HG03159 (cell line): ENCODE measurements around the gene ACER1.
"Not testable (repeated sequence)": the region's sequence is repeated elsewhere in the genome, so short reads cannot be mapped to it uniquely, and the experiment has no call there.

Source experiments
- ATAC-seq: cut with Tn5 transposase; IDR thresholded peaks from one replicate; pipeline ENCODE4 v1.9.1; 2021; ENCODE audit warnings: mild to moderate bottlenecking, moderate library complexity; ENCODE audit not compliant: unreplicated experiment

Gene ACER1, protein sequence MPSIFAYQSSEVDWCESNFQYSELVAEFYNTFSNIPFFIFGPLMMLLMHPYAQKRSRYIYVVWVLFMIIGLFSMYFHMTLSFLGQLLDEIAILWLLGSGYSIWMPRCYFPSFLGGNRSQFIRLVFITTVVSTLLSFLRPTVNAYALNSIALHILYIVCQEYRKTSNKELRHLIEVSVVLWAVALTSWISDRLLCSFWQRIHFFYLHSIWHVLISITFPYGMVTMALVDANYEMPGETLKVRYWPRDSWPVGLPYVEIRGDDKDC

DNA sequence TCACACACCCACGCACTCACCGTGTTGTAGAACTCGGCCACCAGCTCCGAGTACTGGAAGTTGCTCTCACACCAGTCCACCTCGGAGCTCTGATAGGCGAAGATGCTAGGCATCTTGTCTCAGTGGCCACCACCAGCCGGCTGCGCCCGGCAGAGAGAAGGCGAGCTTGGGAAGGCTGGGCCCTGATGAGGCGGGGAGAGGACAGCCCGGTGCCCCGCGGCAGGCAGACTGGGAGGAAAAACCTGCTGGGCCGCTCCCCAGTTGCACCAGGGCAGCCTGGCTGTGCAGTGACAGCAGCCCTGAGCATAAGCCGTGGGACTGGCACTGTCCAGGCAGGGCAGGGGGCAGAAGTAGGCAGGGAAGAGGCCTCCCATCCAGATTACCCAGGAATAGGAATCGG, at the start of gene ACER1:
Gene ACER1, minus strand, starts transcription at position 174 of the 400 bp plus-strand sequence. Its CDS starts 61 bp downstream, at position 113.
- no peak for ATAC-seq

DNA sequence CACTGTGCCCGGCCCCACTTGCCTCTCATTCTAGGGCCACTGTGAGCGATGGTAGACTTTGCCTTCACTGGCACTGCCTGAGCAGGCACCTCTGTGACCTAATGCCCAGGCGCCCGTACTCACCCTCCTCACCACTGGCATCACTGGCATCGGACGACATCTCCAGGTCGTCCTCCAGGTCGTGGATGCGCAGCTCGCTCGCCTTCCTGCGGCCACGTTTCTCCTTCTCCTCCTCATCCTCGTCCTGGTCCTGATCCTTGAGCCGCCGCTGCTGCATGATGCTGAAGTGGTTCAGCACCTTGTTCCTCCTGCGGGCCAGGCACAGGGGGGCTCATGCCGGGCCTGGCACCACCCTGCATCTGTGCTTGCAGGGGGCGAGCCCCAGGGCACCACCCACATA, 49.8 kb upstream of the ACER1 start:
- no peak for ATAC-seq

DNA sequence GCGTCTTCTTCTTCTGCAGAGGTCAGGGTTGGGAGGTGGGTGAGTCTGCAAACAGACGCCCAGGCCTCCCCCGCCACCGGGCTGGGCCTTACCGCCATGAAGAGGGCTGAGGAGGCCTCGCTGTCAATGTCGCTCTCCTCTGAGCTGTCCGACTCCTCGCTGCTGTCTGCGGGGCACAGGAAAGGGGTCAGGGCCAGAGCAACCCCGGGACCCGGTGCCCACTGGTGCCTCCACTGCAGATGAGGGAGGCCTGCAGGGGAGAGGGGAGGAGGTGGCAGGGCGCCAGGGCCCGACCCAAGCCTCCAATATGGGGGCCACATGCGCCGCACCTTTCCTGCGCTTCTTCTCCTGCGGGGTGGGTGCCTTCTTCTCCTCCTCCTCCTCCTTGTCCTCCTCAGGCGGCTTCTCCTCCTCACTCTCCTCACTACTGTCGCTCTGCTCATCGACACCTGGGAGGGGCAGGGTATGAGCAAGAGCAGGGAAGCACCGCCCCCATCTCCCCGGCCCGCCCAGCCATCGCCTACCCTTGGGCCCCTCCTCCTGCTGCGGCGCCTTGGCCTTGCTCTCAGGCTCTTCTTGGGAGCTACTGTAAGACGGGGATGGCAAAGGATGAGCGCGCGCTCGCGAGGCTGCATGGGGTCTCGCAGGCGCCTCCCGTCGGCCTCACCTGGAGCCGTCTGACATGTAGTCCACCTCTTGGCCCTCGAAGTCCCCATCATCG, 47.8 kb upstream of the ACER1 start:
- no peak for ATAC-seq

DNA sequence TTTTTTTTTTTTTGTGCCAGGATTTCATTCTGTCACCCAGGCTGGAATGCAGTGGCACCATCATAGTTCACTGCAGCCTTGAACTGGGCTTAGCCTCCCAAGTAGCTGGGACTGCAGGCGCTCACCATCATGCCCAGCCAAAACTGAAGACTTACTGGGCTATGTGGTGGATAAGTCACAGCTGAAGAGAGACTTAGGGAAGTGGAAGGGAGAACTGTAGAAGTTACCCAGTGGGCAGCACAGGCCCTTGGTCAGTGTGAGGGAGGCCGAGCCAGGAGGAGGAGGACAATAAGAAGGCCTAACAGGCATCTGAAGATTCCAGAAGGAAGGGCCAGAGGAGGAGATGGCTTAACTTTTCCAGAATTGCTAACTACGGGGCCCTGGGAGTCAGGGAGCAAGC, 46.3 kb upstream of the ACER1 start:
- ATAC-seq: no peak

DNA sequence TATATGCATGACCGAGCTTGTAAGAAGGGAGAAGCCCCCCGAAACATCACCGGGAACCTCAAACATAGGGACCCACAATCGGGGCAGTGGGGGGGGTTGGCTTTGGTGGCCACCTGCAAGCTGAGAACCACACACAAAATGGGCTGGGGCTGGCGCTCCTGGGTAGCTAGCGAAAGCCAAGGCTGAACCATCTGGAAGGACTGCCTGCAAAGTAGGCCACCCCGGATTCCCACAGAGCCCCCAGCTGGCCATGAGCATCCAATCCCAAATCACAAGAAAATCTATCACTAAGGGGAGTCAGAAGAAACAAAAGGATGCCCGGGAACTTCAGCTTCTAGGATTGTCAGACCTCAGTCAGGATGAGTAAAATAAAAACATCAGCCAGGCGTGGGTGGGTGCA, 45.1 kb upstream of the ACER1 start:
- no peak for ATAC-seq

DNA sequence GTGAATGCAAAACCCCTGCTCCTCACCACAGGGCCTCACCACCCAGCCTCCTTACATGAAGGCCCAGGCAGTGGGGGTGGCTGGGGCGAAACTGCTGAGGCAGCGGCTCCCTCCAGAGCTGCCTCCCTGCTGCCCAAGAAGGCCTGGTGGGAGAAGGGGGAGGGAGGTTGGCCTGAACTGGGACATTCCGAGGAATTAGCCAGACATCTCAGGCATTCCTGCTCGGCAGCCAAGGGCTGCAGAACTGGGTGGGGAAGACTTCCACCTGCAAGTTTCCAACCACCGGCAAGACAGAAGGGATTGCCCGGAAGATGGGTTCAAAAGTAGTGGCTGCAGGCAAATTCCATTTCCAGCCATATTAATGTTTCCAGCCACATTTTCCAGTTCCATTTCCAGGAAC, 44.6 kb upstream of the ACER1 start:
- no peak for ATAC-seq

DNA sequence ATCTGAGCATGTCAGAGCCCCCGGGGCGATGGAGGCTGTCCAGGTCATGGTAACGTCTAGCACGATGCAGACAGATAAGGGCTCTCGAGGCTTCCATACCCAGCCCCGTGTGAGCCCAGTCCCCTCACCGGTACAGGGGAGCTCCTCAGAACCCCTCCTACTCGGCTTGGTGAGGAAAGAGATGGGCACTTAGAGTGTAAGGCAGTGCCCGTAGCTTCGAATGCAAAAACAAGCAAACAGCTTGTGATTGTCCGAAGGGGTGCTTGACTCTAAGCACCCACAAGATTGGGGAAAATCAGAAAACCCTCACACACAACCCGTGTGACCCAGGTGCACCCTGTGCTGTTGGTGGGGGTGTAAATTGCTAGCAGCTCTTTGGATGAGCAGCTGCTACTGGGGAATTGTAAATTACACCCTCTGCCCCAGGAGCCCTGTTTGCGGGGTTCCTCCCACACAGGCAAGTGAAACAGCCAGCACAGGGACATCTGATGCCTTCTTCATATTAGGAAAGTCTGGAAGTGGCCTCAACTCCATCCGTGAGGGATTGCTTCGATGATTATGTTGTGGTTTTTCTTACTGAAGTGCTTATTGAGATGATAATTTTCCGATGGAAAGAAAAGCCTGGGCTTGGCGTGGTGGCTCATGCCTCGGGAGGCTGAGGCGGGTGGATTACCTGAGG, 43.2 kb upstream of the ACER1 start:
- ATAC-seq: no peak

DNA sequence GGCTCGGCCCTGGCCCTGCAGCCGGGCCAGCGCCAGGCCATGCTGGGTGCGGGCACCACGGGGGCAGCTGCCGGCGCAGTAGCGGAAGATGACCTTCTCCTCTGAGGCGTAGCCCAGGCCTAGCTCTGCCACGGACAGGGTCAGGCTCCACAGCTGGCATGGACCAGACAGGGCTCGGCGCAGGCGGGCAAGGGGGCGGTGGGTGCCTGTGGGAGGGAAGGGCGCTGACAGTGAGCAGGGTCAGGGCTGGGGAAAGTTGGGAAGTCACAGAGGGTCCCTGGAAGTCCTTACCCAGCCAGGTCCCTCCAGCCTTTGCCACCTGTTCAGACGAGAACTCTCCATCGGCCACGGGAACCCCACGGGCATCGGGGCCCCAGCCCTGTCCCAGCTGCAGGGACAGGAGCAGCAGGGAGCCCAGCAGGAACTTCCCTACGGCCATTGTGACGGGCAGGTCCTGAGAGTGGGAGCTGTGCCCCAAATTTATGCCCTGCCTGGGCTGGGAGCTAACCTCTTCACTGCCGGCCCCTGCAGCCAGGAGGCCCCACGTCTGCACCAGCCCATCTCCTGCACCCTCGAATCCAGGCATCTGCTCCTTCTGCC, 42.1 kb upstream of the ACER1 start, which contains the start of gene PSPN:
Gene PSPN, minus strand, starts transcription at position 523 of the 600 bp plus-strand sequence. Its CDS starts 84 bp downstream, at position 439.
- ATAC-seq: no peak

DNA sequence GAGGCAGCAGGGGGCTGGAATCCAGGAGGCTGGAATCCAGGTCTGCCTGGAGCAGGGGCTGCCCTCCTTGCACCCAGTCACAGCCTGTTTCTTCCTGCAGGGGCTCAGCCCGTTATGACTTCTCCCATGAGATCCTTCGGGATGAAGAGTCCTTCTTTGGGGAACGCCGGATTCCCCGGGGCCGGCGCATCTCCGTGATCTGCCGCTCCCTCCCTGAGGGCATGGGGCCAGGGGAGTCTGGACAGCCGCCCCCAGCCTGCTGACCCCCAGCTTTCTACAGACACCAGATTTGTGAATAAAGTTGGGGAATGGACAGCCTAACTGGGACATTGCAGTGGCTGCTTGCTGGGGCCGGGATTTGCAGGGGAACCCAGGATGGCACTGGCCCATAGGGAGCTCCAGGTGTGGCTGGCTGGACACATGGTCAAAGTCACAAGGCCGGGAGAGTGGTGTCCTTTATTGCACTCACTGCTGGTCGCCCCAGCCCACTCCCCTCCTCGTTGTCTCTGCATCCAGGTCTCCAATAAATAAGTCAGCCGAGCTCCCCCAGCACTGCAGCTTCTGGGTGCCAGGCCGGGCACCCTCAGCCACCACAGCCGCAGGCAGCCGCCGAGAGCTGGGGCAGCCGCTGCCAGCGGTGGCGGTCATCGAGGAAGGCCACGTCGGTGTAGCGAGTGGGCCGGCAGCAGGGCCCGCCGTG, 41.4 kb upstream of the ACER1 start:
- no peak for ATAC-seq

DNA sequence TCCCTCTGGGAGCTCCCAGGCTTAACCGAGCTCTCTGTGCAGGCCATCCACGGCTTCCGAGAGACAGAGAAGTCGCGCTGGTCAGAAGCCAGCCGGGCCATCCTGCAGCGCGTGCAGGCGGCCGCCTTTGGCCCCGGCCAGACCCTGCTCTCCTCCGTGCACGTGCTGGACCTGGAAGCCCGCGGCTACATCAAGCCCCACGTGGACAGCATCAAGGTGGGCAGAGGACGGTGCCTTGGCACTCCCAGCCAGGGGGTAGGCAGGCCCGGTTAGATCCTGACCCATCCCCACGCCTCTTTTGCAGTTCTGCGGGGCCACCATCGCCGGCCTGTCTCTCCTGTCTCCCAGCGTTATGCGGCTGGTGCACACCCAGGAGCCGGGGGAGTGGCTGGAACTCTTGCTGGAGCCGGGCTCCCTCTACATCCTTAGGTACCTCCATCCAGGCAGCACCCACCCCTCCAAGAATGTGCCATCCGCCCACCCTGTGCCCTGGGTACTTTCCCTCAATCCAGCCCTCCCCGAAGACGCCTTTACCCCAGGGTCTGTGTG, 40.8 kb upstream of the ACER1 start:
- no peak for ATAC-seq

DNA sequence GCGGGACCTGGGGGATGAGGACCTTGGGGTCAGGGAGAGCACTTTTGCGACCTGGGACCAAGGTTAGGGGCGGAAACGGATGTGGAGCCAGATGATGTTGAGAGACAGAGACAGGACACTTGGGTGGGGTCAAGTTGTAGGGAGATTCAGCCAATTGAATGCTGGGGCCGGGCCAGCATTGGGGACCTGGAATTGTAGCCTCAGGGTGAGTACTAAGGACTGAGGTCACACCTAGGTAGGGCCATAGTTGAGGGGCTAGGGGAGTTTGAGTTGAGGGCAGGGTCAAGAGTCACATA, 40.3 kb upstream of the ACER1 start:
- ATAC-seq: no peak

DNA sequence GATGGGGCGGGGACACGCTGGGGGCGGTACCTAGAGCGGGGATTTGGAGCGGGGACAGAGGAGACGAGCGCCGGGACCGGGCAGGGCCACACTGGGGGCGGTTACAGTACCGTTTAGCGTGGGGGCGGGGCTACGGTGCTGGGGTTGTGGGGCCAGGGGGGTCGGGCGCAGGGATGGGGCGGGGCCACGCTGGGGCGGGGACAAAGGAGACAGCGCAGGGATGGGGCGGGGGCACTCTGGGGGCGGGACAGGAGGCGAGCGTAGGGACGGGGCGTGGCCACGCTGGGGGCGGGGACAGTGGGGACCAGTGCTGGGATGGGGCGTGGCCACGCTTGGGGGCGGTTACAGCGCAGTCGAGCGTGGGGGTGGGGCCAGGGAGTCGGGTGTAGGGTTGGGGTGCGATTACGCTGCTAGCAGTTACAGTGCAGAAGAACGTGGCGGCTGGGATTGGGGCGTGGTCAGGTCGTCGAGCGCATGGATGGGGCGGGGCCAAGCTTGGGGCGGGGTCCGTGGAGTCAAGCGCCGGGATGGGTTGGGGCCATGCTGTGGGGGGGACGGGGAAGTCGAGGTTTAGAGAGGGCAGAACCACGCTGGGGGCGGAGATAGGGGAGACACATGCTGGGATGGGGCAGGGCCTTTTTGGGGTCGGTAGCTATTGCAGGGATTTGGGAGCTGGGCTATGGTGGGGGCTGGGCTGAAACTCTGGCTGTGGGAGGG, 39.8 kb upstream of the ACER1 start:
- peak; percentile 46 for ATAC-seq

DNA sequence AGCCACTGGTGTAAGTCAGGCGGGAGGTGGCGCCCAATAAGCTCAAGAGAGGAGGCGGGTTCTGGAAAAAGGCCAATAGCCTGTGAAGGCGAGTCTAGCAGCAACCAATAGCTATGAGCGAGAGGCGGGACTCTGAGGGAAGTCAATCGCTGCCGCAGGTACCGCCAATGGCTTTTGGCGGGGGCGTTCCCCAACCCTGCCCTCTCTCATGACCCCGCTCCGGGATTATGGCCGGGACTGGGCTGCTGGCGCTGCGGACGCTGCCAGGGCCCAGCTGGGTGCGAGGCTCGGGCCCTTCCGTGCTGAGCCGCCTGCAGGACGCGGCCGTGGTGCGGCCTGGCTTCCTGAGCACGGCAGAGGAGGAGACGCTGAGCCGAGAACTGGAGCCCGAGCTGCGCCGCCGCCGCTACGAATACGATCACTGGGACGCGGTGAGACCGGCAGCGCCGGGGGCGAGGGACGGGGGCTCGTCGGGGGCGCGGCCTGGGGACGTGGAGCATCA, 39.2 kb upstream of the ACER1 start, which contains the start of gene ALKBH7:
Gene ALKBH7, plus strand, starts transcription at position 201 of the 502 bp plus-strand sequence. Its CDS starts 27 bp downstream, at position 228.
- ATAC-seq: peak; percentile 74

DNA sequence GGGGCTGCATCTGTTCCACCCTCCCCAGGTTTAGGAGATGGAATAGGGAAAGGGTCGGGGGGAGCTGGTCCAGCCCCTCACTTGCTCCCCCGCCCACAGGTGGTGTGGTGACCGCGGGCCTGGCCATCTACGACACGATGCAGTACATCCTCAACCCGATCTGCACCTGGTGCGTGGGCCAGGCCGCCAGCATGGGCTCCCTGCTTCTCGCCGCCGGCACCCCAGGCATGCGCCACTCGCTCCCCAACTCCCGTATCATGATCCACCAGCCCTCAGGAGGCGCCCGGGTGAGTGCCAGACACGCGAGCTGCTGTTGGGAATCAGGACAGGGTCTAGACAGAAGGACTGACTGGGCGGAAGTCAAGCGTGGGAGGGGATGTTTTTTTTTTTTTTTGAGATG, 30.9 kb upstream of the ACER1 start:
- no peak for ATAC-seq

DNA sequence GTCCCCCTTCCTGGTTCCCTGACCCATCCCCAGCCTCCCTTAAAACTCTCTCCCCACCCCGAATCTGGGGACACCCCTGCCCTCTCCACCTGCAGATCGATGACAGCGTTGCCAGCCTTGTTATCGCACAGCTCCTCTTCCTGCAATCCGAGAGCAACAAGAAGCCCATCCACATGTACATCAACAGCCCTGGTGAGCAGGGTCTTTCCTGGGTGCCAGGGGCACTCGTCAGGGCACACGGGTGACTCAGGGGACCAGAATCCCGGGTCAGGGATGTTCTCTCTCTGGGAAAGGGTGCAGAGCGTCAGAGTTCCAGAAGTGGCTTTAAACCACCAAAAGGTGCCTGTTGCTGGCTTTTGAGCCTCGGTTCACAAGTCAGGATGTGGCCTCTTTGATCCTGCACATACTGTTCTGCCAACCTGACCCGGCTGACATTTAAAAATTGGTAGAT, 29.0 kb upstream of the ACER1 start:
- no peak for ATAC-seq

DNA sequence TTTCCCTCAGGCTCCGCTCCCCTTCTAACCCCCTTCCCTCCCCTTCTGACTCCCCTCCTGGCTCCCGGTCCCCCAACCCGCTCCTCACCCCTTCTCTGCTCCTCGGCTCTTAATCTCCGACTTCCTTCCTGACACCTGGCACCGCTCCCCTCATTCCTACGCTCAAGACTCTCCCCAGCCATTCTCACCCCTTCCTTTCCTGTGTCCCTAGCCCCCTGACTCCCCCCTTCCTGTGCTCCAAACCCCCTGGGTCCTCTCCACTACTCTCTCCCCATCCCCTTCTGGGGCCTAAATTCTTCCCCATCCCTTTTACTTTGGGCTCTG, 28.6 kb upstream of the ACER1 start:
- no peak for ATAC-seq

DNA sequence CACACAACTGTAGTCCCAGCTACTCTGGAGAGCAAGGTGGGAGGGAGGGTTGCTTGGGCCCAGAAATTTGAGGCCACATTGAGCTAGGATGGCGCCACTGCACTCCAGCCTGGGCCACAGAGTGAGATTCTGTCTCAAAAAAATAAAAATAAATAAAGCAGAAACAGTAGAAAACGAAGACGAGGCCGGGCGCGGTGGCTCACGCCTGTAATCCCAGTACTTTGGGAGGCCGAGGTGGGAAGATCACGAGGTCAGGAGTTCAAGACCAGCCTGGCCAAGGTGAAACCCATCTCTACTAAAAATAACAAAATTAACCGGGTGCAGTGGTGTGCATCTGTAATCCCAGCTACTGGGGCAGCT, 27.4 kb upstream of the ACER1 start:
- not testable (repeated sequence) for ATAC-seq

DNA sequence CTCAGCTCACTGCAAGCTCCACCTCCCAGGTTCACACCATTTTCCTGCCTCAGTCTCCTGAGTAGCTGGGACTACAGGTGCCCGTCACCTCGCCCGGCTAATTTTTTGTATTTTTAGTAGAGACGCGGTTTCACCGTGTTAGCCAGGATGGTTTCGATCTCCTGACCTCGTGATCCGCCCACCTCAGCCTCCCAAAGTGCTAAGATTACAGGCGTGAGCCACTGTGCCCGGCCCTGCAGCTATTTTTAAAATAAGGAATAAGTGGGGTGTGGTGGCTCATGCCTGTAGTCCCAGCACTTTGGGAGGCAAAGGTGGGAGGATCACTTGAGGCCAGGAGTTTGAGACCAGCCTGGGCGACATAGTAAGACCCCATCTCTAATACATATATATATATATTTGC, 27.0 kb upstream of the ACER1 start:
- not testable (repeated sequence) for ATAC-seq

DNA sequence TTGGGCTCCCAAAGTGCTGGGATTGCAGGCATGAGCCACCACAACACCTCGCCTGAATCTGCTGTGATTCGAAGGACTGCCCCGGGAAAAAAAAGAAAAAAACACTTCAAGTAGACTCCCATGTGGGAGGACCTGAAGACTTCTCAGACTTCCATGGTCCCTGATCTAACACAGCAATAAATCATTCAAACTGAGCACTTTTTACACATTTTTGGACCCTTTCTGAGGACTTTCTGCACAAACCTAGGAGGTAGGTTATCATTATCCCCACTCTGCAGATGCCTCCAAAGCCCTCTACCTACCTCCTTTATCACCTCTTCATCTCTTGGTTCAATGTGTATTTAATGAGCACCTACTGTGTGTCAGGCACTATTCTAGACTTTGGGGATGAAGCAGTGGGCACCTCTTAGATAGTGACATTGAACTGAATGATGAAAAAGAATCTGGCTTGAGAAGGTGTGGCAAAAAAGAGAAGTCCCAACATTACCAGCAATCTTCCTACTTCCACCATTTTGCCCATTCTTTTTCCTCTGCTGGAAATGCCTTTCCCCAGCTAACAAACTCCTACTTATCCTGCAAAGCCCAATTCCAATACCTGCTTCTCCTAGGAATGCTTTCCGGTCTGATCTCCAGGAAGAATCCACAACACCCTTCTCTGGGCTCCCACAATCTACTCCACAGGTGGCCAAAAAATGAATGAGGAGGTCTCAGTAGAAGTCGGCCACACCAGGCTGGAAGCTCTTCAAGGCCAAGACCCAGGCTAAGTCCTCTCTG, 26.3 kb upstream of the ACER1 start:
- ATAC-seq: no peak
